Esophagus muscularis mucosa (tissue), 3 donors: ENCODE data around the gene MRPL43.

Experiments
- EP300 ChIP-seq: sonication (generic); formaldehyde crosslinking; IDR thresholded peaks from one replicate; pipeline ENCODE4 v1.6.1; 2017; ENCODE audit warnings: antibody characterized with exemption
- TF ChIP-seq, protein P1 (sequence below), 3 experiments: fragments of 200-600 bp in 2 of 3; fragments of 450-650 bp in 1 of 3; sonication (generic) in 2 of 3; IDR thresholded peaks; one replicate each; pipeline ENCODE4 v1.5.1; 2017 to 2019; ENCODE audit warnings: antibody characterized with exemption in 3 of 3, mild to moderate bottlenecking in 2 of 3, moderate library complexity in 1 of 3

DNA sequence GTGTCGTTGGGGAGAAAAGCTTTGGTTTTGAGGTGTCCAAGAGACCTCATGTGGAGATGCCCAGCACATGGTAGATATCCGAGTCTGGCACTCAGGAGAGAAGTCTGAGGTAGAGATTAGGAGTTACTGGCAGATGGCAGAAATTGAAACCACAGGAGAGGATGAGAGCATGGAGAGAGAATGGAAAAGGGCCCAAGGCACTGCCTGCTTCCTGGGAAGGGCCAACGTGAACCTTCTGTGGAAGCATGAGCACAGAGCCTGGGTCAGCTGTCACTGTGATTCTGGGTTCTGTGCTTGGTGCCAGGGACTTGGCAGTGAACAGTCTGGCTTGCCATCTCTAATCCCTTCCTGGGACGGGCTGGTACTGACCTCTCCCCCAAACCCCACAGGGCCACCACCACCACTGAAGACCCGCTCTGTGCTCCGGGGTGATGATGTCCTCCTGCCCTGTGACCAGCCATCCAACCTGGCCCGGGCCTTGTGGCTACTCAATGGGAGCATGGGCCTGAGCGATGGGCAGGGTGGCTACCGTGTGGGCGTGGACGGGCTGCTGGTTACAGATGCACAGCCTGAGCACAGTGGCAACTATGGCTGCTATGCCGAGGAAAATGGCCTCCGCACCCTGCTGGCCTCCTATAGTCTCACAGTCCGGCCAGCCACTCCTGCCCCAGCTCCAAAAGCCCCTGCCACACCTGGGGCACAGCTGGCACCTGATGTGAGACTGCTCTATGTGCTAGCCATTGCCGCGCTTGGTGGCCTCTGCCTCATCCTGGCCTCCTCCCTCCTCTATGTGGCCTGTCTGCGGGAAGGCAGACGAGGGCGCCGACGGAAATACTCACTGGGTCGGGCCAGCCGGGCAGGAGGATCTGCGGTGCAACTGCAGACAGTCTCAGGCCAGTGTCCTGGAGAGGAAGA, 4.1 kb downstream of the MRPL43 start:
- TF ChIP-seq, protein P1, sequence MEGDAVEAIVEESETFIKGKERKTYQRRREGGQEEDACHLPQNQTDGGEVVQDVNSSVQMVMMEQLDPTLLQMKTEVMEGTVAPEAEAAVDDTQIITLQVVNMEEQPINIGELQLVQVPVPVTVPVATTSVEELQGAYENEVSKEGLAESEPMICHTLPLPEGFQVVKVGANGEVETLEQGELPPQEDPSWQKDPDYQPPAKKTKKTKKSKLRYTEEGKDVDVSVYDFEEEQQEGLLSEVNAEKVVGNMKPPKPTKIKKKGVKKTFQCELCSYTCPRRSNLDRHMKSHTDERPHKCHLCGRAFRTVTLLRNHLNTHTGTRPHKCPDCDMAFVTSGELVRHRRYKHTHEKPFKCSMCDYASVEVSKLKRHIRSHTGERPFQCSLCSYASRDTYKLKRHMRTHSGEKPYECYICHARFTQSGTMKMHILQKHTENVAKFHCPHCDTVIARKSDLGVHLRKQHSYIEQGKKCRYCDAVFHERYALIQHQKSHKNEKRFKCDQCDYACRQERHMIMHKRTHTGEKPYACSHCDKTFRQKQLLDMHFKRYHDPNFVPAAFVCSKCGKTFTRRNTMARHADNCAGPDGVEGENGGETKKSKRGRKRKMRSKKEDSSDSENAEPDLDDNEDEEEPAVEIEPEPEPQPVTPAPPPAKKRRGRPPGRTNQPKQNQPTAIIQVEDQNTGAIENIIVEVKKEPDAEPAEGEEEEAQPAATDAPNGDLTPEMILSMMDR (IDR thresholded peaks at IDR 0.05), result no peak
- TF ChIP-seq EP300, result no peak
